Measurements from ENCODE around the gene KIF6. TPM values are rescaled to one million over a fixed set of nuclear protein-coding genes. Genes with fewer than 3 reads are reported as not detected.

The KIF6 gene
- total RNA-seq, 2 donors from 2014 or later: 0.09 to 0.97 TPM

DNA sequence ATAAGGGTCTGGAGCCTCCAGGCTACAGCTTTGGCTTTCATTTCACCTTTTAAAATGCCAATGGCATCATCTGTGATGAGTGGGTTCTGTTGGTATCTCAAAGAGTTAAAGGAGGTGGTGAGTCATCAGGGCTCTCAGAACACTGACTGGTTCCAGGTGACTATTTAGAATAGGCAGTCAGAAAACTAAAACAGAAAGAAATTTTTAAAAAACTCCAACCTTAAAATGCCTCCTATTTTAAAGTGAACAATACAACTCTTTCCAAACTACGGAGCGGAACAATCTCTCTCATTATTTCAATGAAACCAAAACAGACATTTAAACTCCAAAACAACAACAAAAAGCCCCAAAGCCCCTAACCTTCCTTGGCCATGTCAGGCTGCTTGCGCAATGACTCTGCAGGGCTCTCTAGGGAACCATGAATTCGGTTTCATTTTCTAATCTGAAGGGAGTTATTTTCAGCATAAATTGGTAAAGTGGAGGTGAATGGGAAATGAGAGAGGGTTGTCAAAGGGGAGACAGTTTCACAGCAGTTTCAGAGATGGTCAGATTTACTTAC lies 194.9 kb downstream of the KIF6 start:
- H3K9me3 ChIP-seq: no peaks in the 10 kb centered on the region
- no peak overlapping the region for H3K4me3 ChIP-seq
- no peaks in the 10 kb centered on the region for H3K4me1 ChIP-seq (replicated peaks)
- WGBS: 45% methylated on average over 4 of the region's 4 CpGs
- intact Hi-C loops (cut with DNase I): no loop called here
- no peak for TF ChIP-seq CTCF (IDR thresholded peaks at IDR 0.05)
- no peak for TF ChIP-seq POLR2AphosphoS5 (IDR thresholded peaks at IDR 0.05)
- TF ChIP-seq POLR2A (IDR thresholded peaks at IDR 0.05): no peak
- no peak for DNase-seq (ENCODE audit: low spot score)
- no peaks in the 10 kb centered on the region for H3K36me3 ChIP-seq
- H3K27me3 ChIP-seq (replicated peaks; ENCODE audit: insufficient read depth): no peaks in the 10 kb centered on the region
- no peak overlapping the region for H3K27ac ChIP-seq

- H3K4me1 ChIP-seq (replicated peaks): no peaks in the 10 kb centered on the region
- TF ChIP-seq CTCF (IDR thresholded peaks at IDR 0.05) (no peak), POLR2AphosphoS5 (IDR thresholded peaks at IDR 0.05) (no peak), POLR2A (IDR thresholded peaks at IDR 0.05) (no peak)
- no peak for DNase-seq (ENCODE audit: low spot score)
- no peaks in the 10 kb centered on the region for H3K27me3 ChIP-seq (replicated peaks; ENCODE audit: insufficient read depth)
- WGBS: 91% methylated on average over 2 of the region's 2 CpGs
- H3K9me3 ChIP-seq: no peaks in the 10 kb centered on the region
- no peak overlapping the region for H3K27ac ChIP-seq
- intact Hi-C loops (cut with DNase I): no loop called here
- H3K36me3 ChIP-seq: no peaks in the 10 kb centered on the region
- no peak overlapping the region for H3K4me3 ChIP-seq
Measured at GRCh38 chr6:39527792-39528564, 197.2 kb downstream of the KIF6 start.

DNA sequence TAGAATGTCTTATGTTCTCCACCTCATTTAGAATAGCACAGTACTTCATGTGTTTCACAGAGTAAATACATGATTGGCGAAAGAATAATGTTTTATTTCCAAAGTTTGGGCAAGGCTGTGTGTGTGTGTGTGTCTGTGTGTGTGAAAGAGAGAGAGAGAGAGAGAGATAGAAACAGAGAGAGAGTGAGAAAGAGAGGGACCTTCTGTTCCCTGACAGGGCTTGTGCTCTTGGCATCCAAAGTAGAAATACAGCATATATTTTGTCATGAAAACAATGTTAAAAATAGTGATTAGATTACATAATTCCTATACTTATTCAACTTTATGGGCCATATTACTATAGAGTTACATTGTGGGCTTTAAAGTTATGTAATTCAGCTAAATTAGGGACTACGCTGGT lies 201.2 kb downstream of the KIF6 start:
- Histone ChIP-seq H3K27ac (no peak overlapping the region), H3K27me3 (replicated peaks; ENCODE audit: insufficient read depth) (no peaks in the 10 kb centered on the region), H3K4me1 (replicated peaks) (no peaks in the 10 kb centered on the region), H3K9me3 (no peaks in the 10 kb centered on the region), H3K4me3 (no peak overlapping the region), H3K36me3 (no peaks in the 10 kb centered on the region)
- TF ChIP-seq CTCF (IDR thresholded peaks at IDR 0.05) (no peak), POLR2A (IDR thresholded peaks at IDR 0.05) (no peak), POLR2AphosphoS5 (IDR thresholded peaks at IDR 0.05) (no peak)
- 66% methylated on average over 2 of the region's 2 CpGs for WGBS
- no peak for DNase-seq (ENCODE audit: low spot score)
- intact Hi-C loops (cut with DNase I): no loop called here

- Histone ChIP-seq H3K4me3 (no peak overlapping the region), H3K4me1 (replicated peaks) (no peaks in the 10 kb centered on the region), H3K36me3 (no peaks in the 10 kb centered on the region), H3K27ac (no peak overlapping the region), H3K9me3 (no peaks in the 10 kb centered on the region), H3K27me3 (replicated peaks; ENCODE audit: insufficient read depth) (no peaks in the 10 kb centered on the region)
- WGBS: 18% methylated on average over 2 of the region's 2 CpGs
- intact Hi-C loops (cut with DNase I): no loop called here
- no peak for DNase-seq (ENCODE audit: low spot score)
- TF ChIP-seq POLR2A (IDR thresholded peaks at IDR 0.05) (no peak), POLR2AphosphoS5 (IDR thresholded peaks at IDR 0.05) (no peak), CTCF (IDR thresholded peaks at IDR 0.05) (no peak)
Measured at GRCh38 chr6:39521958-39522357, 203.2 kb downstream of the KIF6 start.

DNA sequence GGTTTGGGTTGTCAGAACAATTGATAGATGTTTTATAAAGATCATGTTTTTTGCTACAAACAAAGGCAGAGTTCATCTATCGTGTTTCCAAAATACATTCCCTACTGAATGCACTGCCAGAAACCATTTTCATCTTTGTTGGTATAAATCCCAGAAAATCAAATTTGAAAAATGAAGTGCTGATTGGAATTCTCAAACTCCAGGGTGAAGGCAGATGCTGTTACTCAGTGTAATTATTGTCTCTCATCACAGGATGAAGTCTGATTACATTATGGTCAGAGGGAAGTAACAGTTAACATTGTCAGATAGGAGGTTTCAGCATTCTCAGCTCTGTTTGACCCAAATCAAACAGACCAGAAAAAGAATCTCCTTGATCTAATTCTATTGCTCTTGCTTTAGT lies 204.3 kb downstream of the KIF6 start:
- TF ChIP-seq POLR2AphosphoS5 (IDR thresholded peaks at IDR 0.05) (no peak), POLR2A (IDR thresholded peaks at IDR 0.05) (no peak), CTCF (IDR thresholded peaks at IDR 0.05) (no peak)
- Histone ChIP-seq H3K9me3 (no peaks in the 10 kb centered on the region), H3K27ac (no peak overlapping the region), H3K36me3 (no peaks in the 10 kb centered on the region), H3K4me3 (no peak overlapping the region), H3K27me3 (replicated peaks; ENCODE audit: insufficient read depth) (no peaks in the 10 kb centered on the region), H3K4me1 (replicated peaks) (no peaks in the 10 kb centered on the region)
- no peak for DNase-seq (ENCODE audit: low spot score)
- 73% methylated on average over 1 of the region's 1 CpG for WGBS
- intact Hi-C loops (cut with DNase I): no loop called here
